Fibroblast of skin of right quadriceps (primary cell): ENCODE data around the gene FOXN1.
A peak's percentile ranks its signal among the peaks of the same experiment; 100 is the strongest.

Source experiments
- DNase-seq: peaks from one replicate; pipeline ENCODE4 v3.0.0-alpha.2; 2013

FOXN1 gene

DNA sequence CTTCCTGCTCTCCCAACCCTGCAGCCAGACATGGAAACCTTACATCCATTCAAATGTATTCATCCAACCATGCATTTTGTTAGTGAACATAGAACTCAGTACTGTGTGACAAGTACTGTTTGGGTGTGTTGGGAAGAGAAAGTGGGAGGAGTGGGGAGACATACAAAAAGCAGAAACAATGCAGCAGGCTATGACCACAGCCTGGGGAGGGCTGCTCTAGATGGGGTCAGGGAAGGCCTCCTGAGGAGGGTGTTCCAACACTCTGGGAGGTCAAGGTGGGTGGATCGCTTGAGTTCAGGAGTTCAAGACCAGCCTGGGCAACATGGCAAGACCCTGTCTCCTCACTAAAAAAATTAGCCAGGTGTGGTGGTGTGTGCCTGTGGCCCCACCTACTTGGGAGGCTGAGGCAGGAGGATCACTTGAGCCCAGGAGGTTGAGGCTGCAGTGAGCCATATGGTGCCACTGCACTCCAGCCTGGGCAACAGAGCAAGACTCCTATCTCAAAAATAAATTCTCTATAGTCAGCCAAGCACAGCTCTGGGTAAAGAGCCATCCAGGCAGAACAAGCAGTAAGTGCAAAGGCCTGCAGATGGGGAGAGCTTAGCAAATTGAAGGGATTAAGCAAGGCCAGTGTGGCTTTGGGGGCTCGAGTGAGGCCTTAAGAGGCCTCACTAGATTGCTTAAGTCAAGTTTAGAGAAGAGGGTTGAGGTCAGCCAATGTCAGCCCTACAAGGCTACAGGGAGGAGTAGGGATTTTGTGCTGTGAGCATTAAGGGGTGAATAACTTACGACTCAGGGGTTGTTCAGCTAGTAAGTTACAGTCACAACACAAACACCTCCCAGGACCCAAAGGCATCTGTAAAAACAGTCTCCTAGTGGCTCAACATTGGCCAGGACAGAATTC lies 27.2 kb upstream of the FOXN1 start:
- no peak for DNase-seq

DNA sequence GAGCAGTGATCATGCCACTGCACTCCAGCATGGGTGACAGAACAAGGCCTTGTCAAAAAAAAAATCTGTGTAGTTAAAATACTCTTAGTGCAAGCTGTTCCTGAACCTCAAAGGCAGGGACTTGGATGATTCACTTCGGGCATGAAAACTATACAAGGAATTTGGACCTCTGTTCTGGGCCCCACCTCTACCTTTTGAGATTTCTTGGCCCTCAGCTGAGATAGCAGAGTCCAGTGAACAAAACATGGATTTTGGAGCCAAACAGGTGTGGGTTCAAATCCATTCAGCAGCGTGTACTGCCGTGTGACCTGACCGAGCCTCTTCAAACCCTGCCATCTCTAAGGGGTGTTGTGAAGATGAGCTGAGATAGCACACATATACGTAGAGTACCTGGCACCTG lies 25.9 kb upstream of the FOXN1 start:
- no peak for DNase-seq

DNA sequence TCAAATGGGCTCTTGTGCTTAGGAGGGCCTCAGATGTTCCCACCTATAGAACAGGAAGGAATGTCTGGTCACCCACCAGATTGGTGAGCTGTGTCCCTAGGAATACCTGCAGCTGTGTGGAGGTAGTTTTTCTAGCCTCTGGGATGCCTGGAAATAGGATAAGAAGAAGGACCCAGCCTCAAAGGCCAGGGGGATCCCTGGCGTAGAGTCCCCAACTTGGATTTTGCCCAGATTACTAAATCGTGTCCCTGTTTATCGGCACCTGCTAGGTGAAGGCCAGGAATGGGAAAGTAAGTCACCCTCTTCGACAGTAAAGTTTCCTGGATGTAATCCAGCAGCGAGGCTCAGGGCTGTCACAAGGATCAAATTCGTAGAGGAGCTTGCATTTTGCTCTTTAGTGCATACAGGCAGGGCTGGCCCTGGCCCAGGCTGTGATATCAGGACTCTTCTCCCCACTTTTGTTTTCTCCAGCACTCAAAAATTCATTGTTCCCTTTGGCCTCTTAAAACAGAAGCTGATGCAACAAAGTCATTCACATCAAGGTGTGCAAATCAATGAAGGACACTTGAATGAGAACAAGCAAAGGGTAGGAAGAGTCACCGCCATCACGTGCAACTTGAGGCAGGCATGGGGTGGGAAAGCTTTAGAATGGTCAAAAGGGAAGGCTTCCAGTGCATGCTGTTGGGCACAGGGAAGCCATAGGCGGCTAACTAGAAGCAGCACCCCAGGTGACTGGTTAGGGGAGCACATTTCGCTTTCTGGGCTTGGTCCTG lies 25.2 kb upstream of the FOXN1 start:
- DNase-seq, result no peak

DNA sequence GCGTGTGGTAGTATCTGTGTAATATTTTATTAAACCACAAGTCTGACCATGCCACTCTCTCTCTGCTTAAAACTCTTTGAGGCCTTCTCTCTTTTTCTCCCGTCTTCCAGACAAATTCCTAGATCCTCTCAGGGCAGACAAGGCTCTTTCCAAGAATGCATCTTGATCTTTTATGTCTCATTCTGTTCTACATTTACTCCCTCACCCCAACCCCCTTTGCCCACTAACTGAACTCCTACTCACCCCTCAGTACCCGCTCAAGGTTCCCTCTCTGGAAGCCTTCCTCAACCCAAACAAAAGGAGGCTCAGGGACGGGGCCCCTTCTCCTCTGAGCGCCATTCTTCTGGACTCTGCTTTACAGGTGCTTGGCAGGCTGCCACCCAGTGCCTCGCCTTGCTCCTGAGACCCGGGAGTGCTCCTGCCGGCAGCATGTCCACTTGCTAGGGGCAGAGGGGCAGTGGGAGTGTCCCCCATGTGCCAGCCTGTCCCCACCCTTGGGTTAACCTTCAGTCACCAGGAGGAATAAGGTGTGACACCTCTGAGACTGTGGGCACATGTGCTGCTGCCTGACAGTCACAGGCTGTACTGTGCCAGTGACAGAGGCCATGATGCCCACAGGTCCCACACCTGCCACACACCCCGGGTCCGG lies 23.5 kb upstream of the FOXN1 start:
- no peak for DNase-seq

DNA sequence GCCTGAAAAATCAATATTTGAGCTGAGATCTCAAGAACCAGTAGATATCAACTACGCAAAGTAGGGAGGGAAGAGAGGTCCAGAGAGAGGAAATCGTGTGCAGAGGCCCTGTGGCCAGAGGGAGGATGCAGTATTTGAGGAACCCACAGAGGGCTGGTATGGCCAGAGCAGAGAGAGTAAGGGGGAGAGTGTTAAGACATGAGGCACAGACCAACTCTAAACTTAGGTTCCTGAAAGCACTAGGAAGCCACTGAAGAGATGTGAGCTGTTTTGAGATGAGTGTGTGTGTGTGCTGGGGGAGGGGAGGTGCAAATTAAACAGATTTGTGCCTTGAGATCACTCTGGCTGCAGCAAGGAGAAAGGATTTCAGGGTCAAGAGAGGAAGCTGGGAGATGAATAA lies 21.9 kb upstream of the FOXN1 start:
- no peak for DNase-seq

DNA sequence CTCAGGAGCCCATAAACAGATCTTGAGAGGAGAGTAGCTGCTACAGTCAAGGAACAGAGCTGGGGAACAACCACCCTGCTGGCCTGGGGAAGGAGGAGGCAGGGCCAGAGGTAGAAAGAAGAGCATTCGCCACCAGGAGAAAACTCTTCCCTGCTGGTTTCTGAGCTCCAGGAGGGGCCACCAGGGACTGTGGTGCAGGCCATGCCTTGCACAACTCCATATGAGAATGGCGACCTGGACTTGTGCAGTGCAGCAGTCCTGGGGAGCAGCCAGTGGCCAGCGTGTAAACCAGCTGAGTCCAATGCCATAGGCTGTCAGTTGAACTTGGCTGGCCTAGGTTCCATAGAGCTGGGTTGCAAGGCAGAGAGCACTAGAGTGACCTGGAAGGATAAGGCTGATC lies 21.1 kb upstream of the FOXN1 start:
- no peak for DNase-seq

DNA sequence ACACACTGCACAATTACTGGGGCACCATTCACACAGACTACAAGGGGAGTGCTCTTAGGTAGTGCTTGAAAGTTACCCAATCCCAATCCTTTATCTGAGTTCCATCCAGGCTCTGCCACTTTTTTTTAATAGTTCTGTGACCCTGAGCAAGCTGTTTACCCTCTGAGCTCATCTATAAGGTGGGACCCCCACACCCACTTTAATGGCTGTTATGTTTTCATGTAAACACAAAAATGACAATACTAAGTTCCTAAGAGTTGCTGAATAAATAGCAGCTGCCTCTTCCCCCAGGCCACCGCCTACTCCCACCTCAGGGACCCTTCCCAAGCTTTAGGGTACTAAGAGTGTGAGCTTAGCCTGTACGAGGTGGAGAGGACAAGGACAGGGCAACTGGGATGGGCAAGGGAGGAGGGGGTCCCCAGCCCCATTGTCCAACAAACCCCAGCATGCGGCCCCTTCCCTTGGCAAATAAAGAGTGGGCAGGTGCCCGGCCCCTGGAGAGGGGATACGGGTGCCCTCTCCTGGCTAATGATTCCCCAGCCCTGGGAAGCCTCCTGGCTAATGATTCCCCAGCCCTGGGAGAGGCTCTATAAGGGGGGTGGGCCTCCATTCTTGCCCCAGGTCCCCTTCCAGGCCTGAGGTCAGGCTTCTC lies 18.1 kb upstream of the FOXN1 start:
- no peak for DNase-seq

DNA sequence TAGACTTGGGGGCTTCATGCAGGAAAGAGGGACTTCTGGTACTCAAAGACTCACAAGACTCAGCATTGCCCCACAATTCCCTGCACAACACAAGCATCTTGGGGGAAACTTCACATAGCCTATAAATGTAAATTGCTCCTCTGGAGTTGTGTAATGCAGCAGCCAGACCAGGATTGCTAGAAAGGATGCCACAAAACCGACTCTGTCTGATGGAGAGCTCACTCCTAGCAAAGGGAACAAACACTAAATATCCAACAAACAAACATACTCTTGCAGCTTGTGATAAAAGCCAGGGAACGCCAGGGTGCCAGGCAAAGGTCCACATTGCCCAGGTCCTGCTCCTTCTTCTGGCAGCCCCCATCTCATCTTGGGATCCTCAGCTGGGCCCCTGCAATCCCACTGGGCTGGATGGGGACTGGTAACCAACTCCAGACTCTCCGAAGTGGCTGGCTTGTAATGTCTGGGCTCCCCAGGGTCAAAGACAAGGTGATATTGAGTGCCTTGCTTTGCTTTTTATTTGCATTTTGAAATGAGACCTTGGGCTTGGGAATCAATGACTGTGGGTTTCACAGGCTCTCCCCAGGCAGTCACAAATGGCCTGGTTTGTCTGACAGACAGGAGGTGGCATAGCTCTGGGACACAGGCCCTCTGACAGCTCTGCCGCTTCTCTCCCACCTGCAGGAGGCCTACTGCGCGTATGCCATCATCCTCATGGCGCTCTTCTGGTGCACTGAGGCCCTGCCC lies 17.4 kb upstream of the FOXN1 start:
- DNase-seq, result no peak

DNA sequence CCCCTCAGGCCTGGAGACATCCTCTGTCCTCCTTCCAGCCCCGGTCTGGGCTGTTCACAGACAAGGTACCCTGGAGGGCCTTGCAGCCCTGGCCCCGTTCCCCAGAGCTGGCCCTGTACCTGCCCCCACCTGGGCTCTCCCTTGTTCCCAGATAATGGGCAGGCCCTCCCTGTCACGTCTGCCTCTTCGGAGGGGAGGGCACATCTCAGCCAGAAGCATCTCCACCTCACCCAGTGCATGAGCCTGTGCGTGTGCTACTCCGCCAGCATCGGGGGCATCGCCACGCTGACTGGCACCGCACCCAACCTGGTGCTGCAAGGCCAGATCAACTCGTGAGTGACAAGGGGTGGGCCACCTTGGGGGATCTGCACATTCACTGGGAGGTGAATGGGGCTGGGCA lies 14.9 kb upstream of the FOXN1 start:
- DNase-seq, result no peak

DNA sequence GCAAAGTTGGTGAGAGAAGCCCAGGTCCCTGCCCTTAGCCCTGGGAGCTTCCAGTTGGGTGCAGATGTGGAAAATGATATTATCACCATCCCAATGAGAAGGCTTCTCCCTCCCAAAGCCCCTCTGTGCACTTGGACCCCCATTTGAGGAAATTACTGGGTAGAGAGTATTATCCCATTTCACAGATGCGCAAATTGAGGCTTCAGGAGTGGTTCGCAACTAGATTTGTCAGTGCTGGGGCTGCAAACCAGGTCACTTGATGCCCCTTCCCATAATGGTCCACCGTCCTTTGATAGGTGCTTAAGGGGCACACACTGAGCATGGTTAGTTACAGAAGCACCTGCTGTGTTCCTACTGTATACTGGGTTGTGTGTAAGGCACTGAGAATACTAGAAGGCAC lies 14.3 kb upstream of the FOXN1 start:
- DNase-seq, result no peak

DNA sequence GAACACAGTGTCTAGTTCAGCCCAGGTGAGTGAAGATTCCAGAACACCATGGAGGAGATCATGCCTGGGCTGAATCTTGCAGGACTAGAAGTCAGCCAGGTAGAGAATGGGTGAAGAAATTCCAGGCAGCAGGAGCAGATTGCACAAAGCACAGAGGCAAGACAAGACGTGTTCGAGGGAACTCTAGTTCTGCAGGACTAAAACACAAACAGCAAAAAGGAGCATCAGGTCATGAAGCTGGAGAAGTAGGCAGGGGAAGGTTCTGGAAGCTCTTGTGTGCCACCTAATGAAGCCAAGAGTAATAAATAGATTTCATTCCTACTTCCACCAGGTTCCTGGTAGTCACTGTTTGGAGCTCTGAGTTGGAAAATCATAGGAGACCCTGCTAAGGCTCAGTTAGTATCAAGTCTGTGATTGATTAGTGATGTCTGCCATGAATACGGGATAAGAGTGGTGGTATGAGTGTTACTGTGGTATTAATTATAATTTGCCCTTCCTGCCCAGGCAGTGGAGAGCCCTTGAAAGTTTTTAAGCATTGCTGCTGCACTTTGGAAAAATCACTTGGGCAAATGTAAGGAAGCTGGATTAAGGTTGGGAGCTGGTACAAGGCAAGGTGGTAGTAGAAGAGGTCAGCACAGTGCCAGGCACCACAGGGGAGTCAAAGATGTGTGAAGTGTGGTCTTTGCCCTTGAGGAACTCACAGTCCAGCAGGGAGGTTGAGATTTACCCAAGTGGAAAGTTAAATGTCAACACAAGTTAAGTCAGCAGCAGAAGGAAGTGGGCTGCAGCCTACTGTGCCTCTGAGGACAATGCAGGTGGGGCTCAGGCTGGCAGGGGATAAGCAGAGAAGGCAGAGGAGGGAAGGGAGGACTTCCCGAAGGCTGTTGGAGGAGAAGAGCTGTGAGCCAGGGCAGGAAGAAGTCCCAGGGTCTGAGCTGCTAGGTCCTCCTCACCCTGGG lies 13.5 kb upstream of the FOXN1 start:
- DNase-seq, result no peak

DNA sequence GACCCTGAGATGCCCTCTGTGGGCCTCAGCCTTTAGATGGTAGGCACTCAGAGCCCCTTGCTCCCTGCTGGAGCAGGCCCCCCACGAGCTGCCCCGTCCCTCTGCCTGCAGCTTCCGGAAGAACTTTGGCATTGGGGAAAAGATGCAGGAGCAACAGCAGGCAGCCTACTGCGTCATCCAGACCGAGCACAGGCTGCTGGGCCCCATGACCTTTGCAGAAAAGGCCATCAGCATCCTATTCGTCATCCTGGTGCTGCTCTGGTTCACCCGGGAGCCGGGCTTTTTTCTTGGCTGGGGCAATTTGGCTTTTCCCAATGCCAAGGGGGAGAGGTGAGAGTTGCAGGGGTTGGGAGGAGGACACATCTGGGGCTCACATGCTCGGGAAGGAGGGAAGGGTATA lies 12.7 kb upstream of the FOXN1 start:
- peak; percentile 11 for DNase-seq

DNA sequence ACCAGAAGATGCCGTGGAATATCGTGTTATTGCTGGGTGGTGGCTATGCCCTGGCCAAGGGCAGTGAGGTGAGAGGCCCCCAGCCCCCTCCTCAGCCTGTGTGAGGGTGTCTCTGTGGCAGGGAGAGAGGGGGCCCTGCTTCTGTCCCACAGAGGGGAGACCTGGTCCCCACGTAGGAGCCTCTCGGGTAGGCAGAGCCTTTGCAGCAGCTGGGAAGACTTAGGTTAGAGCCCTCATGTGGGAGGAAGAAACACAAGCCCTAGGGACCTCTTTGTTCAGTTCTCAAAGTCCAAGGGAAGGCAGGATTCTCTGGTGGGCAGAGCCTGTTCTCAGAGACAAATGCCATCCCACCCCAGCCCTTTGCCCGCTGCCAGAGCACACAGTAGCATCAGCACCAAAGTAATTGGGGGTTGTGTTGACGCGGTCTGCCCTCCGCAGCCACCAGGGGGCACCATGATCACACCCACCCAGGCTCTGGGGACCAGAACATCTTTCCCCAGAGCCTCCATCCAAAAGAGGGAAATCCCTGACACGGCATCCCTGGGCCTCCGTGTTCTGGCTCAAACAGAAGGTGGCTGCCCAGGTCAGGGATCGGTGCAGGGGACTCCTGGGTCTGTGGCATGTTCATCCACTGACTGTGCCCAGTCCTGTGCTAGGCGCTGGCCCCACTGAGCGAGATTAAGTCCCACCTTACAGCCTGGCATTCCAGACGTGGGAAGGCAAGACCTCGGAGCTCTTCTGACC lies 11.5 kb upstream of the FOXN1 start:
- peak; percentile 39 for DNase-seq

DNA sequence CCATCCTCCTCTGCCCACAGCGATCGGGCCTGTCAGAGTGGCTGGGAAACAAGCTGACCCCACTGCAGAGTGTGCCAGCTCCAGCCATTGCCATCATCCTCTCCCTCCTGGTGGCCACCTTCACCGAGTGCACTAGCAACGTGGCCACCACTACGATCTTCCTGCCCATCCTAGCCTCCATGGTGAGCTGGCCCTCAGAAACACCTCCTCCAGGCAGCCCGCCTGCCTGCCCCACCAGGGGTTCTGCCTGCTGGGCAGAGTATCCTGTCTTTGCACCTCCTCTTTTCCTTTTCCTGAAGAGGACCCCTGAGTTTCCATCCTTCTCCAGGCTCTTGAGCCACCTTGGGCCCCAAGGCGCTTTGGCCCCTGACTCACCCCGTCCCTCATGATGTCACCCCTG lies 10.5 kb upstream of the FOXN1 start:
- DNase-seq, result no peak

DNA sequence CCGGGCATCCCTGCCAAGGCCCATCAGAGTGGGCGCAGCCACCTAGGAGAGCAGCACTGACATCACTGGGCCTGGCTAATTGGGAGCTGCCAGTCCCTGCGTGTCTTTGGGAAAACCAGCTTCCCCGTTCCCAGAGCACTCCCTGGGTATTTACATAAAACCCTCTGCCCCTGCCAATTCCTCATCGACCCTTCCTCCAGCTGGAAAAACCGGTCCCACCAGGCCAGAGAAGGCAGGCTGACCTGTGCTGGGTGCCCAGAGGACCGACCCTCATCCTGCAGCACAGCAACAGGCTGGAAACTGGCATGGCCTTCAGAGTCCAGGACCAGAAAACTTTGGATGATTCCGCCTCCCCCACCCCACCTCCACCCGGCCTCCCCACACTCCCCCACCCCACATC lies 8.2 kb upstream of the FOXN1 start:
- no peak for DNase-seq

DNA sequence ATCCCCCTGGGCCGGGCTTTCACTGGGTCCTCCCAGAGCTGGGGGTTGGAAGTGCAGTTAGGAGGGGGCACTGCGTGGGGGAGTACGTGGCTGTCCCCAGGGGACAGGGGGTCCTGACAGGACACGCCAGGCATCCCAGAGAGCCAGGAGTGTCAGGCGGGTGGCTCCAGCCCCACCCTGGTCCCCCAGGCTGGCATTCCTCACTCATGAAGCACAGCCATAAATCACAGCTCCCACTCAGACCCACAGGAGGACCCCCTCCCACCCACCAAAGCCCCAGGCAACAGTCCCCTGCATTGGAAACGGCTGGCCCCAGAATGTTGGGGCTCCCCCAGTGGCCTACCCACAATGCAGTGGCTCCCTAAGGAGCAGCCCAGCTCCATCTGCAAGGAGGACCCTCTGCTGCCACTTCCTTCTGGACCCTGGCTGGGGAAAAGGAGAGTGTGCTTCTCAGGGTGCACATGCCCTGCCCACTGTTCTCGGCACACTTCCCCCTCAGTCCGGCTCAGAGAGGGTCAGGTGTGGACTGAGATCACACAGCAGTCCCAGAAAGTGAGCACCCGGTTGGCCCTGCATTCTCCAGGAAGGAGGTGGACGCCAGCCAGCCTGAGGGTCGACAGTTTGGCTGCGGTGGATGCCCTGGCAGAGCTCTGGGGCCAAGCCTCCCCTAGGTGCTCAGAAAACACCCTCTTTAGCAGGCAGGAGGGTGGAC lies 7.3 kb upstream of the FOXN1 start:
- DNase-seq, result no peak

DNA sequence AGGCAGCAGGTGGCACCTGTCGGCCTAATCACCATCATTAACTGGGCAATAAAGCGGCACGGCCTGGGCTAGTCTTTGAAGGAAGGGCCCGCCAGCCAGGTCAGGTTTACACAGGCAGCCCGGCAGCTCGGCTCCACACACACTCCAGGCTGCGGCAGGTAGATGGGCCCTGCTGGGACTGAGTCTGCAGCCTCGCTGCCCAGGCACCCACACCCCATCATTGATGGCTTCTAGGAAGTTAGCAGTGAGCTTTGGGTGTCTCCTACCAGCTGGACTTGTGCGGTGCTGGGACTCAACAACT lies 6.8 kb upstream of the FOXN1 start:
- DNase-seq, result no peak

DNA sequence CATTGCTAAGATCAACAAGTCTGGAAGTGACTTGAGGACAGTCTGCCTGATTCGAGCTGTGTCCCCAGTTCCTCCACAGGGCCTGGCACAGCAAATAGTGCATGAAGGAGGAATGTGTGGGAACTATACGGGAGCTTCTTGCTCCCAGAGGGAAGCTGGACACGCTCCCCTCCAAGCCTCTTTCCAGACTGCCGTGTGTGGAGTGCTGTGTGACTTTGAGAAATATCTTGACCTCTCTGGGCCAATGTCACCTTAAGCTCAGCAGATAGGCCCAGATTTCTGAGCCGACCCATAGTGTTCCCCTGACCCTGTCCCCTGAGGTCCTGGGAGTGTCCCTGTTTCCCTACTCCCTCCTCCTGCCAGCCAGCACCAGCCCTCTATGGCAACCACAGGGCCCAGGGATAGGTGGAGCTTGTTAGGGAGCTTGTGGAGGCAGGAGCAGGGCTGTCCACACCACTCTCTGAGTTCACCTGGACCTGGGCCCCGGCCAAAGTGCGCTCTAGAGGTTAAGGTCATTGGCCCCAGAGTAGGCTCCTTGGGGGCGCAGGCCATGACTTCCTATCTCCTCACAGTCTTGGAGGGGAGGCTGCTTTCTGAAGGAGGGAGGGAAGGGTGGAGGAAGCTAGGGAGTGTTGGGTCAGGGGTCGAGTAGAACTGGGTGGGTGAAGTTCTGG lies 6.3 kb upstream of the FOXN1 start:
- DNase-seq, result no peak

DNA sequence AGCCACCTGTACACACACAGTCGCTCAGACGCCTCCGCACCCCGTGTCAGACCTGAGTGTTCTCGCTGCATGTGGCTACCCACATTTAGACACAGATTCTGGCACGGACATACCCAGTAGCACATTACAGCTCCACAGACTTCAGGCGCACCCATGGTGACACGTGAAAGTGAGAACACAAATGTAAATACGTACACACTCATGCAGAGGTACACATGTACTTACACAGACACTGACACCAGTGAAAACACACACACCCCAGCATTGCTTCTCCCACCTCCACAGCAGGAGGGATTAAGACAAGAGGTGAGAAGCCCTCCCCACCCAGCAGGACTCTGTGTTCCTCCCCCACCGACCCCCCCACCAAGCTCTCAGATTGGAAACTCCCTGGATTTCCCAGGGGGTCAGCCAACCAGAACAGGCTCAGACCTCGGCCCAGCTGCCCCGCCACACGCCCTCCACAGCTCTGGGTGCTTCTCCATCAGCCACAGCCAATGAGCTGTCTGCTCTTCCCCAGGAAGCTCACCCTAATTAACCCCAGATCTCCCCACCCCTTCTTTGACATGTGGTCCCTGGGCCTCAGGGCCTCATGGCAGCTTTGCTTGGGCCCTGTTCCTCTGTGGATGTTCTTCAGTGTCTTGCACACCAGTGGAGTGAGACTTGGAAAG lies 5.3 kb upstream of the FOXN1 start:
- no peak for DNase-seq
